Duodenal mucosa (tissue), 2 donors: Measurements from ENCODE around the gene NOD2.

Experiments used
- H3K27ac ChIP-seq: one replicate; pipeline ENCODE4 v1.7.0; 2013; ENCODE audit warnings: low read depth, low read length
- H3K27me3 ChIP-seq, 2 donors: one replicate each; pipeline ENCODE4 v1.7.0; 2013; ENCODE audit warnings: low read length in 2 of 2, control low read depth in 1 of 2; ENCODE audit not compliant: insufficient read depth in 2 of 2, control insufficient read depth in 1 of 2
- H3K36me3 ChIP-seq, 2 donors: one replicate each; pipeline ENCODE4 v1.7.0; 2013; ENCODE audit warnings: low read length in 2 of 2, control low read depth in 1 of 2; ENCODE audit not compliant: insufficient read depth in 2 of 2, control insufficient read depth in 1 of 2
- H3K4me1 ChIP-seq, 2 donors: one replicate each; pipeline ENCODE4 v1.7.0; 2013; ENCODE audit warnings: low read length in 2 of 2, control low read depth in 1 of 2; ENCODE audit not compliant: insufficient read depth in 2 of 2, control insufficient read depth in 1 of 2
- H3K4me3 ChIP-seq, 2 donors: one replicate each; pipeline ENCODE4 v1.7.0; 2013; ENCODE audit warnings: low read length in 2 of 2, low read depth in 1 of 2
- H3K9ac ChIP-seq, 2 donors: one replicate each; pipeline ENCODE4 v1.7.0; 2013; ENCODE audit warnings: low read length in 2 of 2, low read depth in 1 of 2
- H3K9me3 ChIP-seq, 2 donors: one replicate each; pipeline ENCODE4 v1.7.0; 2013; ENCODE audit warnings: low read length in 2 of 2, control low read depth in 1 of 2; ENCODE audit not compliant: control insufficient read depth in 1 of 2

NOD2 gene

DNA sequence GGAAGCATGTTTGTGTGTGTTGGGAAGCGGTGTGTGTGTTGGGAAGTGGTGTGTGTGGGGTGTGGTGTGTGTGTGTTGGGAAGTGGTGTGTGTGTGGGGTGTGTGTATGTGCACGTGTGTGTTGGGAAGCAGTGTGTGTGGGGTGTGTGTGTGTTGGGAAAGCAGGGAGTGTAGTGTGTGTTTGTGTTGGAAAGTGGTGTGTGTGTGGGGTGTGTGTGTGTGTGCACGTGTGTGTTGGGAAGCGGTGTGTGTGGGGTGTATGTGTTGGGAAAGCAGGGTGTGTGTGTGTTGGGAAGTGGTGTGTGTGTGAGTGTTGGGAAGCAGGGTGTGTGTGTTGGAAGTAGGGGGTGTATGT, 785 bp upstream of the NOD2 start:
- Histone ChIP-seq H3K9me3 (no peaks in the 10 kb centered on the region), H3K9ac (peak overlapping the region in 1 of 2 donors; percentile 6), H3K27ac (no peak overlapping the region), H3K36me3 (no peaks in the 10 kb centered on the region), H3K27me3 (peaks cover 0 to 6% of the 10 kb centered on the region in 2 donors), H3K4me1 (peaks cover 30 to 36% of the 10 kb centered on the region in 2 donors), H3K4me3 (no peak overlapping the region)

- H3K4me3 ChIP-seq = peak overlapping the region; percentile 65 to 70
- no peaks in the 10 kb centered on the region for H3K36me3 ChIP-seq
- H3K9me3 ChIP-seq = no peaks in the 10 kb centered on the region
- peaks cover 0 to 6% of the 10 kb centered on the region in 2 donors for H3K27me3 ChIP-seq
- peaks cover 39 to 43% of the 10 kb centered on the region in 2 donors for H3K4me1 ChIP-seq
- peak overlapping the region in 1 of 2 donors; percentile 65 for H3K9ac ChIP-seq
- no peak overlapping the region for H3K27ac ChIP-seq
Observed at GRCh38 chr16:50694206-50694605, 800 bp downstream of the NOD2 start.

DNA sequence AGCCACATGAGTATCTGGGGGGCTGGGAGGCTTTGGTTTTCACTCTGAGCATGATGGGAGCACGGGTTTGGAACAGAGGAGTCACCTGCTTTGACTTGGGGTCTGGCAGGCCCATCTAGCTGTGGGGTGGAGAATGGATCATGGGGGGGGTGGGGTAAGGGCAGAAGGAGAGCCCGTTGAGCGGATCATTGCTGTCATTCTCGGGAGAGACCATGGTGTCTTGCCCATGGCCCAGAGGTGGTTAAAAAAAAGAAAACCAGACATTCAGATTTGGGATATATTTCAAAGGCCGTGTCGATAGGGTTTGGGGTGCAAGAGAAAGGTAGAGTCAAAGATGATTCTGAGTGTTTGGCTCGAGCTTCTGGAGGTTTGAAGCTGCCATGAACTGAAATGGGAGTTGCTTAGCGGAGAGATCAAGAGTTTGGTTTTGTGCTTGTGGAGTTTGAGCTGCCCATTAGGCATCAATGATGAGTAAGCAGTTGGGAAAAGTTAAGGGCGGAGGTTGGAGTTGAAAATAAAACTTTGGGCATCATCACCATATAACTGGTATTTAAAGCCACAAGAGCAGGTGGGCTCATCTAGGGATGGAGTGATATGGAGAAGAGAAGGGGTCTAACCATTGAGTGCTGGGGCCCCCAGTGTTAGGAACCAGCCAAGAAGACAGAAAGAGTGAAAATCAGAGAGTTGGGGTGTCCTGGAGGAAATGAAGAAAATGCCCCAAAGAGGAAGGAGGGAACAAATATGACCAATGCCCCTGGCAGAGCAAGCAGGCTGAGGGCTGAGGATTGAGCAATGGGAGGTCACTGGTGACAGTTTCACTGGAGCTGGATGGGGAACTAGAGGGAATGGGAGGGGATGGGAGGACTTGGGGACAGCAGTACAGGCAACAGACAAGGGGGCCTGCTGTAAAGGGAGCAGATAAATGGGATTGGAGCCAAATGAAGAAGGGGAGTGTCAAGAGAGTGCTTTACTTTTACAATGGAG, 1.9 kb downstream of the NOD2 start:
- Histone ChIP-seq H3K9me3 (no peaks in the 10 kb centered on the region), H3K4me1 (peaks cover 39 to 43% of the 10 kb centered on the region in 2 donors), H3K9ac (no peak overlapping the region), H3K27ac (no peak overlapping the region), H3K36me3 (no peaks in the 10 kb centered on the region), H3K27me3 (peaks cover 0 to 6% of the 10 kb centered on the region in 2 donors), H3K4me3 (no peak overlapping the region)

DNA sequence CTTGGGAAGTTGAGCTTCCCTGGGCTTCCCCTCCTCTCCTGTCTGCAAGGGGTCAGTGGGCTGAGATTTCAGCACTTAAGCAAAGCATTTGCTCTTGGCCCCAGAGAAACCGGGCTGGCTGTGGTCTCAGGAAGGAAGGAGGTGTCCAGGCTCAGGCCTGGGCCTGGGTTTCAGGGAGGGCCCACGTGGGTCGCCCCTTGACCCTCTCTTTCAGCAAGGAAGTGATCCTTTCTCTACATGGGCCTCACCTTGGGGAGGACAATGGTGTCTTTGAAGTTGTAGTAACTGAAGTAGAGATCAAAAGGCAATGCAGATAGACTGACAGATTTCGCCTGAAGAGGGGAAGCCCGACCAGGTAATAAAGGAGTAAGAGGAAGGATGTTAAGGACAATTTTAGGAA, 2.7 kb downstream of the NOD2 start:
- peak overlapping the region in 1 of 2 donors; percentile 12 for H3K9ac ChIP-seq

GRCh38 chr16:50696575-50697420, 3.4 kb downstream of the NOD2 start:
- Histone ChIP-seq H3K9ac (peak overlapping the region; percentile 12 to 15), H3K27ac (peak overlapping the region; percentile 1), H3K9me3 (no peaks in the 10 kb centered on the region), H3K36me3 (no peaks in the 10 kb centered on the region), H3K4me3 (peak overlapping the region; percentile 3 to 11), H3K27me3 (peaks cover 0 to 6% of the 10 kb centered on the region in 2 donors), H3K4me1 (peaks cover 39 to 43% of the 10 kb centered on the region in 2 donors)

More for the DNA sequence above, 2.7 kb downstream of the NOD2 start:
- peaks cover 0 to 6% of the 10 kb centered on the region in 2 donors for H3K27me3 ChIP-seq
- no peak overlapping the region for H3K27ac ChIP-seq
- no peaks in the 10 kb centered on the region for H3K9me3 ChIP-seq
- H3K4me1 ChIP-seq = peaks cover 39 to 43% of the 10 kb centered on the region in 2 donors
- H3K36me3 ChIP-seq = no peaks in the 10 kb centered on the region
- peak overlapping the region in 1 of 2 donors; percentile 3 for H3K4me3 ChIP-seq

- Histone ChIP-seq H3K27me3 (peaks cover 0 to 6% of the 10 kb centered on the region in 2 donors), H3K9ac (peak overlapping the region in 1 of 2 donors; percentile 53), H3K27ac (peak overlapping the region; percentile 35), H3K9me3 (no peaks in the 10 kb centered on the region), H3K36me3 (no peaks in the 10 kb centered on the region), H3K4me3 (peak overlapping the region; percentile 58 to 63), H3K4me1 (peaks cover 39 to 43% of the 10 kb centered on the region in 2 donors)
Observed at GRCh38 chr16:50697421-50697715, 4.0 kb downstream of the NOD2 start.

DNA sequence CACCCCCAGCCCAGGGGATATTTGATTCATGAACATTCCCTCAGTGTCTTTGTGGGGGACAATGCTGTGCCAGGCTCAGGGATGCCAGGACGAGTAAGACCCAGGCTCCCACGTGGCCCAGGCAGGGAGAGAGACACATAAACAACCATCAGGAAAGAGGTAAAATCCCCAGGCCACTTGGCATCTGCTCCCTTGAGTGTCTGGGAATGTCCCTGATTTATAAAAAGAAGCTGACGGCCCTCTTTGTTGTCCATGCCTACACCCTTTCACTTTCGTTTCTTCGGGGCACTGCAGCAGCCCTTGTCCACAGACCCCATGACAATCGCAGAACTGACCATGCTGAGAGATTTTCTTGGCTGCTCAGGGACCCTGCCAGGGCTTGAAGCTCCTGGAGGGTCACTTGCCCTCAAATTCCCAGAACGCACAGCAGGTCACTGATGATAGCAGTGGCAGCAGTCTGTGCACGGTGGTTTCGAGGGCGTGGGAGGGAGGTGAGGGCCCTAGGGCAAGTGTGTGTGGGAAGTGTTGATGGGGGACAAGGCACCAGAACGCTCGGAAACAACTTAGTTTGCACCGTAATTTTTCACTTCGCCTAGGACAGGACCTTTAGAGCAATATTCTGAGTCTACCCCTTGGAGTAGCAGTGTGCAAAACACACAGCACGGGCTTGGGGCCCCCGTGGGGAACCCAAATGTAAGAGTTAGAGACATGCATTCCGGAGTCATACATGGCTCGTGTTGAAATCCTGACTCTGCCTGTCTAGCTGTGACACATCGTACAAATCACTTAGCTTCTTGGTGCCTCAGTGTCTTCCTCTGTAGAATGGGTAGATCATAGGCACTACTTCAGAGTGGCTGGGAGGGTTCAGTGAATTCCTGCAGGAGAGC, 4.7 kb downstream of the NOD2 start:
- Histone ChIP-seq H3K27ac (peak overlapping the region; percentile 35), H3K4me1 (peaks cover 36 to 43% of the 10 kb centered on the region in 2 donors), H3K9ac (peak overlapping the region; percentile 27 to 53), H3K4me3 (peak overlapping the region; percentile 58 to 63), H3K36me3 (no peaks in the 10 kb centered on the region), H3K27me3 (peaks cover 0 to 6% of the 10 kb centered on the region in 2 donors), H3K9me3 (no peaks in the 10 kb centered on the region)

- Histone ChIP-seq H3K36me3 (no peaks in the 10 kb centered on the region), H3K9ac (no peak overlapping the region), H3K4me3 (no peak overlapping the region), H3K9me3 (peaks cover 7 to 9% of the 10 kb centered on the region in 2 donors), H3K27me3 (no peaks in the 10 kb centered on the region), H3K4me1 (peaks cover 28 to 34% of the 10 kb centered on the region in 2 donors), H3K27ac (no peak overlapping the region)
Observed at GRCh38 chr16:50699326-50700159, 6.1 kb downstream of the NOD2 start.

DNA sequence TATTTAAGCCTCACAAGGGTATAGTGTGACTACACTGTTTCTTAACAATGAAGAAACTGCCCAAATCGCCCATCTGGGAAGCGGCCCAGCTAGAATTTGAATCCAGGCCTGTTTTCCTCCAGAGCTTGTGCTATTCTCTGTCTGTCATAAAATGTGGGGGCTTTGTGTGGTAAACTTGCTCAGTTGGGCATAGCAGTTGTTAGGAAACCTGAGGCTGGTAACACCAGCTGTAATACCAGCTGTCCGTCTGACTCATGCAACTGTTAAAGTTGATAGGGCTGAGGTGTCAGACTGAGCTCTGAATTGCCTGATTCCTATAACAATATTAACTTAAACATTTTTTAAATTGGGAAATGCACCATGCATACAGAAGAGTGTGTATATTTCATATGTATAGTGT, 9.3 kb downstream of the NOD2 start:
- H3K9ac ChIP-seq = no peak overlapping the region
- H3K27me3 ChIP-seq = no peaks in the 10 kb centered on the region
- H3K9me3 ChIP-seq = peaks cover 7 to 17% of the 10 kb centered on the region in 2 donors
- H3K36me3 ChIP-seq = no peaks in the 10 kb centered on the region
- H3K4me1 ChIP-seq = peaks cover 8% of the 10 kb centered on the region in 2 donors
- H3K27ac ChIP-seq = no peak overlapping the region
- no peak overlapping the region for H3K4me3 ChIP-seq
